SKM-1 (cell line): ENCODE results near the gene CST5.
"Not testable (repeated sequence)": the region's sequence is repeated elsewhere in the genome, so short reads cannot be mapped to it uniquely, and the experiment has no call there.

ENCODE experiments used
- DNase-seq: peaks from one replicate; lab custom pipeline; 2025; ENCODE audit not compliant: unreplicated experiment; lab: John Stamatoyannopoulos, UW

The CST5 gene, protein sequence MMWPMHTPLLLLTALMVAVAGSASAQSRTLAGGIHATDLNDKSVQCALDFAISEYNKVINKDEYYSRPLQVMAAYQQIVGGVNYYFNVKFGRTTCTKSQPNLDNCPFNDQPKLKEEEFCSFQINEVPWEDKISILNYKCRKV

GRCh38 chr20:23879328-23879798 is at the start of gene CST5:
Gene CST5 (minus strand): TSS chr20:23879748. CDS start chr20:23879676, 72 bp downstream.
- DNase-seq, result no peak

- DNase-seq, result no peak
Observed at GRCh38 chr20:23928788-23929187, 49.2 kb upstream of the CST5 start.

GRCh38 chr20:23928353-23928752 is 48.8 kb upstream of the CST5 start:
- DNase-seq, result no peak

DNA sequence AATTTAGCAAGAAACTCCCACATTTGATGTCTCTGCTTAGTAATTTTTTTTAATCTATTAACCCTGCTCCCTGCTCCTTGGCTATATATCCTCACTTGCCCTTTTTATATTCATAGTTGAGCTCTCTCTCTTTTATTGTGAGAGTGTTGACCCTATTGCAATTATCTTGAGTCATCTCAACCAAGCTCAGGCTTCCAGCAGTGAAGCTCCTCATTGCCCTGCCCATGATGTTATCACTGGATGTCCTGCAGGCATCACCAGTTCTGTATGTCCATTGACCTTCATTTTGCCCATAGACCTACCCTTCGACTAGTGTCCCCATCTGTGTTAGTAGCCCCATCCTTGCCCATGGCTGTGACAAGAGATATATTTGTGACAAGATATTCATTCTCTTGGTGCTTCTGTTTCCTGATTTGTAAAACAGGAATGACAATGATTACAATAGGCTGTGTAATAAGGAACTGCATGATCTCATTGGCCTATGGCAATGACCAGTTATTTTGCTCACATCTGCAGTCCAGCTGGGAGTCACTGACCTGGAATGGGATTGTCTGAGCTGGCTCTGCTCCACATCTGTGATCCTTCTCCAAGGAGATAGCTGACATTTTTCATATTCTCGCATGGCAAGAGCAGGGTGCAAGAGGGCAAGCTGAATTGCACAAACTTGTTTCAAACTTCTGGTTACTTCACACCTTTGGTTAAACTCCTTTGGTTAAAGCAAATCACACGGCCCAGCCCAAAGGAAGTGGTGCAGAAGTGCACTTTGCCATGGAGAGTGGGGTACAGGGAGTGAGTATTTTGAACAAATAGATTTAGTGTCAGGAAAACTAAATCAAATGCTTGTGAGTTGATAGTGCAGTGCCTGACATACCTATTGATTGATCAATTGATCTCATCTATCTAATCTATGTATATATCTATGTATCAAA is 47.7 kb upstream of the CST5 start:
- DNase-seq, result no peak

DNA sequence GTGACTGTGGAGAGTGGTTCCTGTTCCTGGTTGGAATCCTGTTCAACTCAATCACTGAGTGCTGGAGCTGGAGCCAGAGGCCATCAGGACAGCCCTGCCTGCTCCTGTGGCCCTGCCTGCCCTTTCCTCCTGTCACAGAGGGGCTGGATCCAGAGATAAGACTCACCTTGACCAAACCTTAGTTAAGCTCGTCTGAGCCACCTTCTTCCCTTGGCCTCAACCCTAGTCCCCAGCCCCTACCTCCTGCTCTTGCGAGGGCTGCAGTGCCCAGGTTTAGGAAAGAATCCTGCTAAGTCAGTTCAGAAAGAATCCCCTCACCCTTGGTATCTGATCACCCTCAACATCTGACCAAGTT is 47.0 kb upstream of the CST5 start:
- no peak for DNase-seq

DNA sequence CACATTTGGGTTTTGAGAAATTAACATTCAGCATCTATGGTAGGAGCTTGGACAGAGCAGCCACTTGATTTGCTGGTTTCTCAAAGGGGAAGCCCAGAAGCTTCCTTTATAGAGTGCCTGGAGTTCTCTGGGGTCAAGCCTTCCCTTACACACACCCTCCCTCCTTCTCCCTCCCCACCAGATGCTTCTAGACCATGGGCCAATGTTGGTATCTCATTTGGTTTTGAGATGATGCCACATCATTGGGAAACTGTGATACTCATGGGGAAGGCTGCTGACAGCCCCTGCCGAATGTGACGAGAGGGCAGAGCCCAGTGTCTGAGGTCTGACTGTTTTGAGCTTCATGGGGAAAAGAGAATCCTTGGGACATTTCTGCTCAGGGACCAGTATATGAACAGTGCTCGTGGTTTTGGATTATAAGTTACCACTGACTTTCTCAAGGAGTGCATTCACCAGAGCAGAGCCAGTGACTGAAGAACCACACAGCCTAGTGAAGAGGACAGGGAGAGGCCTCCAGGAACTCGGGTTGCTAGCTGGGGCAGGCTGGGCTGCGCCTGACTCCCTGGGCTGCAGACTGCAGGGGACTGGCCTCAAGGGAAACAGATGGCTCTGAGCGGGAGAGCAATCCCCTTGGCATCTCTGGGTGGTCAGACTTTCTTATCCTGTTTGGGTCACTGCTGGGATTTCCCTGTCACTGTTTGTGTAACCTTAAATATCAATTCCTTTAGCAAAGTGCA is 46.4 kb upstream of the CST5 start:
- no peak for DNase-seq

- DNase-seq, result no peak
Observed at GRCh38 chr20:23924751-23925150, 45.2 kb upstream of the CST5 start.

- DNase-seq, result no peak
Observed at GRCh38 chr20:23923891-23924435, 44.4 kb upstream of the CST5 start.

- no peak for DNase-seq
Observed at GRCh38 chr20:23923311-23923710, 43.8 kb upstream of the CST5 start.

GRCh38 chr20:23920408-23921325 is 41.1 kb upstream of the CST5 start:
- no peak for DNase-seq

- DNase-seq, result no peak
Observed at GRCh38 chr20:23918896-23919295, 39.3 kb upstream of the CST5 start.

GRCh38 chr20:23918101-23918862 is 38.7 kb upstream of the CST5 start:
- no peak for DNase-seq

GRCh38 chr20:23917024-23917725 is 37.6 kb upstream of the CST5 start:
- no peak for DNase-seq

DNA sequence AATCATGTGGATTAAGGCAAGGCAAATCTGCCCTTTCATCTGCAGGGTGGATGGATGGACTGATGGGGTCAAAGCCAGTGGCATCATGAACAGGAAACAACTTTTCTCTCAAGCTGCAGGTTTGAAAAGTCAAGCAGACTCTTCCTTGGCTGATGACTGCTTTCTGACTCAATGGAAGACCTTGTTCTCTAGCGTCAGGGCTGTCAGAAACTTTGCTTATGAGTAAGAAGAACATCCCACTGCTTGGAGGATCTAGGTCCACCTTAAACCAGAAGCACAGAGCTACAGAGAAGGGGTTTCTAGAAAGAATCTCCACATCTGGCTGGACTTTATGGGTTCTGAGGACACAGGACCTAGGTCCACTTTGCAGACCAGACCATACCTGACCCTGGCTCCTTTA is 36.3 kb upstream of the CST5 start:
- no peak for DNase-seq

GRCh38 chr20:23914469-23914868 is 34.9 kb upstream of the CST5 start:
- not testable (repeated sequence) for DNase-seq

- DNase-seq, result no peak
Observed at GRCh38 chr20:23910210-23910609, 30.7 kb upstream of the CST5 start.

DNA sequence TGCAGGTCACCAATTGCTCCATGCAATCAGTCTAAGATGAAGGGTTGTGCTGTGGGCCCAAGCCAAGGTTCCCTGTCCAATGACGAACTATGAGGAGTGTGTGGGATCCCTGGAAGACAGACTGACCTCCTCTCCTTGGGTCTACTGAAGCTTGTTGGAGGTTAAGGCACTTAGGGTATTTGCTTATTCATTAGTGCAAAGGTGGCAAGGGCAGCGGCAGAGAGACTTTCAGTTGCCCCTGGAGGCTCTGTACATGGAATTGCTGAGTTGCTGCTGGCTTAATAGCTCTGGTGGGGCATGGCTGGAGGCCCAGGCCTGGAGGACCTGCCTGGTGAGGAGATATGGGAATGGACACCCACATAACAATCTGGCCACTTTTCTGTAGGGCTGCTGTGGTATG is 29.8 kb upstream of the CST5 start:
- DNase-seq, result no peak

- no peak for DNase-seq
Observed at GRCh38 chr20:23907579-23907978, 28.0 kb upstream of the CST5 start.

GRCh38 chr20:23902396-23902795 is 22.8 kb upstream of the CST5 start:
- not testable (repeated sequence) for DNase-seq
